ENCODE measurements around the gene BUD13.
"Not testable (repeated sequence)": the region's sequence is repeated elsewhere in the genome, so short reads cannot be mapped to it uniquely, and the experiment has no call there.

The BUD13 gene

DNA sequence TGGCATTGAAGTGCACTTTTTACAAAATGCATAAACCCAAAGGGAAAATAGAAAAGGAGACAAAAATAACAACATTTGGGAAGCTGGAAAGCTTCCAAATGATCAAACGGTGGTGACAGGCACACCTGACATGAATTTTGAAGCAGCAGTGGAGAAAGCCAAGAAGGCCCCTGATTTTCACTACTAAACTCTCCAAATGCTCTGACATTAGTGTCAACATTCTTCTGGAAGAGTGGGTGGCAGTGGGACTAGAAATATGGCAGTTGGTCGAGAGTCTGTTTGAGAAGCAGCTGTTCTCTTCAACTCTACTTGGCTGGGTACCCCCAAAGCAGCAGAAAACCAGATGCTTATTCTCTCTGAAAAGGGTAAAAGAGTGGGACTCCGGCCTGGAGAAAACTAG is 31.2 kb upstream of the BUD13 start:
- Histone ChIP-seq H3K4me3 (ENCODE audit: low read depth, low read length) (no peak overlapping the region), H3K36me3 (ENCODE audit: control insufficient read depth in 2 of 2, insufficient read depth in 1 of 2, low read length in 2 of 2) (no peaks in the 10 kb centered on the region), H3K9me3 (ENCODE audit: control insufficient read depth, insufficient read depth, low read depth, low read length) (no peaks in the 10 kb centered on the region), H3K4me1 (ENCODE audit: control insufficient read depth, insufficient read depth, low read length) (no peaks in the 10 kb centered on the region), H3K27ac (ENCODE audit: extremely low read depth, low read depth, low read length) (no peak overlapping the region)
- ChIA-PET POLR2A (no interaction called here), CTCF (interaction anchor here (2.1 kb wide), 1 partner anchor 13 kb away, joined by 7 read pairs; the partner anchor contains the start of gene APOA5)
- TF ChIP-seq ZNF830 (tag by site-specific recombination; IDR thresholded peaks at IDR 0.05; ENCODE audit: low read depth) (no peak), ZNF146 (tag by site-specific recombination; IDR thresholded peaks at IDR 0.05) (no peak), ZNF621 (tag by site-specific recombination; IDR thresholded peaks at IDR 0.05) (no peak), SCRT1 (tag by site-specific recombination; IDR thresholded peaks at IDR 0.05; ENCODE audit: borderline replicate concordance) (no peak), ZFP69B (tag by site-specific recombination; IDR thresholded peaks at IDR 0.05) (no peak), KLF9 (tag by site-specific recombination; IDR thresholded peaks at IDR 0.05; ENCODE audit: low read depth) (no peak), ZNF654 (tag by site-specific recombination; IDR thresholded peaks at IDR 0.05; ENCODE audit: low read depth) (no peak), ZNF473 (tag by site-specific recombination; IDR thresholded peaks at IDR 0.05) (no peak), ZBTB20 (tag by site-specific recombination; IDR thresholded peaks at IDR 0.05) (no peak), ZNF37A (tag by site-specific recombination; IDR thresholded peaks at IDR 0.05) (no peak), ZNF610 (tag by site-specific recombination; IDR thresholded peaks at IDR 0.05; ENCODE audit: borderline replicate concordance) (no peak), ZNF248 (tag by site-specific recombination; IDR thresholded peaks at IDR 0.05) (no peak)
- TF ChIP-seq, protein P1, sequence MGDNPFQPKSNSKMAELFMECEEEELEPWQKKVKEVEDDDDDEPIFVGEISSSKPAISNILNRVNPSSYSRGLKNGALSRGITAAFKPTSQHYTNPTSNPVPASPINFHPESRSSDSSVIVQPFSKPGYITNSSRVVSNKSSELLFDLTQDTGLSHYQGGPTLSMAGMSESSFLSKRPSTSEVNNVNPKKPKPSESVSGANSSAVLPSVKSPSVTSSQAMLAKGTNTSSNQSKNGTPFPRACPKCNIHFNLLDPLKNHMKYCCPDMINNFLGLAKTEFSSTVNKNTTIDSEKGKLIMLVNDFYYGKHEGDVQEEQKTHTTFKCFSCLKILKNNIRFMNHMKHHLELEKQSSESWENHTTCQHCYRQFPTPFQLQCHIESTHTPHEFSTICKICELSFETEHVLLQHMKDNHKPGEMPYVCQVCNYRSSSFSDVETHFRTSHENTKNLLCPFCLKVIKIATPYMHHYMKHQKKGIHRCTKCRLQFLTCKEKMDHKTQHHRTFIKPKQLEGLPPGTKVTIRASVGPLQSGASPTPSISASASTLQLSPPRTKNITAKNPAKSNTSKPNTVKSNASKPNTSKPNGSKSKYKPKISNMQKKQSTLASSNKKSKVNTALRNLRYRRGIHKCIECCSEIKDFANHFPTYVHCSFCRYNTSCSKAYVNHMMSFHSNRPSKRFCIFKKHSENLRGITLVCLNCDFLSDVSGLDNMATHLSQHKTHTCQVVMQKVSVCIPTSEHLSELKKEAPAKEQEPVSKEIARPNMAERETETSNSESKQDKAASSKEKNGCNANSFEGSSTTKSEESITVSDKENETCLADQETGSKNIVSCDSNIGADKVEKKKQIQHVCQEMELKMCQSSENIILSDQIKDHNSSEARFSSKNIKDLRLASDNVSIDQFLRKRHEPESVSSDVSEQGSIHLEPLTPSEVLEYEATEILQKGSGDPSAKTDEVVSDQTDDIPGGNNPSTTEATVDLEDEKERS (tag by site-specific recombination; IDR thresholded peaks at IDR 0.05): no peak
- TF ChIP-seq, protein P2, sequence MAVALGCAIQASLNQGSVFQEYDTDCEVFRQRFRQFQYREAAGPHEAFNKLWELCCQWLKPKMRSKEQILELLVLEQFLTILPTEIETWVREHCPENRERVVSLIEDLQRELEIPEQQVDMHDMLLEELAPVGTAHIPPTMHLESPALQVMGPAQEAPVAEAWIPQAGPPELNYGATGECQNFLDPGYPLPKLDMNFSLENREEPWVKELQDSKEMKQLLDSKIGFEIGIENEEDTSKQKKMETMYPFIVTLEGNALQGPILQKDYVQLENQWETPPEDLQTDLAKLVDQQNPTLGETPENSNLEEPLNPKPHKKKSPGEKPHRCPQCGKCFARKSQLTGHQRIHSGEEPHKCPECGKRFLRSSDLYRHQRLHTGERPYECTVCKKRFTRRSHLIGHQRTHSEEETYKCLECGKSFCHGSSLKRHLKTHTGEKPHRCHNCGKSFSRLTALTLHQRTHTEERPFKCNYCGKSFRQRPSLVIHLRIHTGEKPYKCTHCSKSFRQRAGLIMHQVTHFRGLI (tag by site-specific recombination; IDR thresholded peaks at IDR 0.05): no peak
- TF ChIP-seq, protein P3, sequence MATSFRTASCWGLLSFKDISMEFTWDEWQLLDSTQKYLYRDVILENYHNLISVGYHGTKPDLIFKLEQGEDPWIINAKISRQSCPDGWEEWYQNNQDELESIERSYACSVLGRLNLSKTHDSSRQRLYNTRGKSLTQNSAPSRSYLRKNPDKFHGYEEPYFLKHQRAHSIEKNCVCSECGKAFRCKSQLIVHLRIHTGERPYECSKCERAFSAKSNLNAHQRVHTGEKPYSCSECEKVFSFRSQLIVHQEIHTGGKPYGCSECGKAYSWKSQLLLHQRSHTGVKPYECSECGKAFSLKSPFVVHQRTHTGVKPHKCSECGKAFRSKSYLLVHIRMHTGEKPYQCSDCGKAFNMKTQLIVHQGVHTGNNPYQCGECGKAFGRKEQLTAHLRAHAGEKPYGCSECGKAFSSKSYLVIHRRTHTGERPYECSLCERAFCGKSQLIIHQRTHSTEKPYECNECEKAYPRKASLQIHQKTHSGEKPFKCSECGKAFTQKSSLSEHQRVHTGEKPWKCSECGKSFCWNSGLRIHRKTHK (tag by site-specific recombination; IDR thresholded peaks at IDR 0.05): no peak
- TF ChIP-seq, protein P4, sequence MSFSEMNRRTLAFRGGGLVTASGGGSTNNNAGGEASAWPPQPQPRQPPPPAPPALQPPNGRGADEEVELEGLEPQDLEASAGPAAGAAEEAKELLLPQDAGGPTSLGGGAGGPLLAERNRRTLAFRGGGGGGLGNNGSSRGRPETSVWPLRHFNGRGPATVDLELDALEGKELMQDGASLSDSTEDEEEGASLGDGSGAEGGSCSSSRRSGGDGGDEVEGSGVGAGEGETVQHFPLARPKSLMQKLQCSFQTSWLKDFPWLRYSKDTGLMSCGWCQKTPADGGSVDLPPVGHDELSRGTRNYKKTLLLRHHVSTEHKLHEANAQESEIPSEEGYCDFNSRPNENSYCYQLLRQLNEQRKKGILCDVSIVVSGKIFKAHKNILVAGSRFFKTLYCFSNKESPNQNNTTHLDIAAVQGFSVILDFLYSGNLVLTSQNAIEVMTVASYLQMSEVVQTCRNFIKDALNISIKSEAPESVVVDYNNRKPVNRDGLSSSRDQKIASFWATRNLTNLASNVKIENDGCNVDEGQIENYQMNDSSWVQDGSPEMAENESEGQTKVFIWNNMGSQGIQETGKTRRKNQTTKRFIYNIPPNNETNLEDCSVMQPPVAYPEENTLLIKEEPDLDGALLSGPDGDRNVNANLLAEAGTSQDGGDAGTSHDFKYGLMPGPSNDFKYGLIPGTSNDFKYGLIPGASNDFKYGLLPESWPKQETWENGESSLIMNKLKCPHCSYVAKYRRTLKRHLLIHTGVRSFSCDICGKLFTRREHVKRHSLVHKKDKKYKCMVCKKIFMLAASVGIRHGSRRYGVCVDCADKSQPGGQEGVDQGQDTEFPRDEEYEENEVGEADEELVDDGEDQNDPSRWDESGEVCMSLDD (tag by site-specific recombination; IDR thresholded peaks at IDR 0.05): no peak

DNA sequence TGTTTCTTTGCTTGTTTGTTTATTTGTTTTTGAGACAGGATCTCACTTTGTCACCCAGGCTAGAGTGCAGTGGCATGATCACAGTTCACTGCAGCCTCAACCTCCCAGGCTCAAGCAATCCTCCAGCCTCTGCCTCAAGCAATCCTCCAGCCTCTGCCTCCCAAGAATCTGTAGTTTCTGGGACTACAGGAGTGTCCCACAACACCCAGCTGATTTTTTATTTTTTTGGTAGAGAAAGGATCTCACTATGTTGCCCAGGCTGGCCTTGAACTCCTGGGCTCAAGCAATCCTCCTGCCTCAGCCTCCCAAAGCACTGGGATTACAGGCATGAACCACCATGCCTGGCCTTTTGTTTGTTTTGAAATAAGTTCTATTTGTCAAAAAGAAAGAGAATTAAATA is 28.9 kb upstream of the BUD13 start:
- H3K4me3 ChIP-seq (ENCODE audit: low read depth, low read length): not testable (repeated sequence)

More for the DNA sequence above, 28.9 kb upstream of the BUD13 start:
- H3K9me3 ChIP-seq (ENCODE audit: control insufficient read depth, insufficient read depth, low read depth, low read length); H3K4me1 ChIP-seq (ENCODE audit: control insufficient read depth, insufficient read depth, low read length); H3K27ac ChIP-seq (ENCODE audit: extremely low read depth, low read depth, low read length); H3K36me3 ChIP-seq (ENCODE audit: control insufficient read depth in 2 of 2, insufficient read depth in 1 of 2, low read length in 2 of 2); POLR2A ChIA-PET: not testable (repeated sequence)
- CTCF ChIA-PET: interaction anchor here (0.7 to 1.3 kb wide), 3 partner anchors 11 to 304 kb away, joined by 3 to 6 read pairs (median 3); partner anchors contain the start of gene APOA5
